Measurements from ENCODE around the gene IFNGR2. TPM values are rescaled to one million over a fixed set of nuclear protein-coding genes. Genes with fewer than 3 reads are reported as not detected.

IFNGR2 gene
- total RNA-seq, 1 experiment from 2014 or later, result 52.1 TPM

DNA sequence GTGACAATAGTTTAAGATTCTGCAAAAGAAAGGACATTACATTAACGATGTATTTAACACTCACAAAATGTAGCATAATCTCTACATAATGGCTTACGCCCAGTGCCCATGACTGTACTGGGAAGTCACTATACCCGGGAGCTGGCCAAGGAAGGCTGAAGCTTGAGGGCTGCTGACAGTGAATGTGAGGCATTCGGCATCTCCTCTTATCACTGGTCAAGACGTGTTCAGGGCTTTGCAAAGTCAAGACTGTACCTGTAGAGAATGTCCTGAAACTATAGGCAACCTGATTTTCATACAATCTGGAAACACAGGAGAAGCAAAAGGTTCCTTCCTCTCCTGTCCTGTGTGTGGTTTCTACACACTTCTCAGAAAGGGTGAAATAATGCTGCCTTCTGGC lies 12.7 kb upstream of the IFNGR2 start:
- no peak overlapping the region for H3K4me2 ChIP-seq (ENCODE audit: low read depth, low read length, poor library complexity, severe bottlenecking)
- H3K27ac ChIP-seq (ENCODE audit: low read length), result no peak overlapping the region
- H2AFZ ChIP-seq (ENCODE audit: low read length), result no peak overlapping the region
- H3K9ac ChIP-seq (ENCODE audit: low read length), result no peak overlapping the region
- no peaks in the 10 kb centered on the region for H3K27me3 ChIP-seq (ENCODE audit: low read length)
- no peak overlapping the region for H3K4me3 ChIP-seq (ENCODE audit: low read length)
- no peaks in the 10 kb centered on the region for H3K9me2 ChIP-seq (replicated peaks; ENCODE audit: insufficient read depth, low read length)
- H3K9me3 ChIP-seq (ENCODE audit: low read length), result no peaks in the 10 kb centered on the region
- DNase-seq, result no peak
- no peaks in the 10 kb centered on the region for H4K20me1 ChIP-seq (ENCODE audit: insufficient read depth, low read depth, low read length)
- no peaks in the 10 kb centered on the region for H3K79me2 ChIP-seq (ENCODE audit: low read length)
- no peaks in the 10 kb centered on the region for H3K36me3 ChIP-seq (ENCODE audit: insufficient read depth, low read length)
- H3K4me1 ChIP-seq (ENCODE audit: low read length), result no peaks in the 10 kb centered on the region

DNA sequence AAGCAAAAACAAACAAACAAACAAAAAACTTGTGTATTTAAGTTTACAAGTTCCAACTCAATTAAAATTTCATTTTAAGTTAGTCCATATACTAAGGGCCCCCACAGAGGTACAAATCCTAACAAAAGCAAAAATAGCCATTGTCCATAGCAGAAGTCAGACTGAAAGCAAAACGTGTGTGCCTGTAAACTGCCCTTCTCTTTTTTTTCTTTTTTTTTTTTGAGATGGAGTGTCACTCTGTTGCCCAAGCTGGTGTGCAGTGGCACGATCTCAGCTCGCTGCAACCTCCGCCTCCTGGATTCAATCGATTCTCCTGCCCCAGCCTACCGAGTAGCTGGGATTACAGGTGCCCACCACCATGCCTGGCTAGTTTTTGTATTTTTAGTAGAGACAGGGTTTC lies 11.6 kb upstream of the IFNGR2 start:
- H3K4me3 ChIP-seq (ENCODE audit: low read length), result no peak overlapping the region
- H3K27me3 ChIP-seq (ENCODE audit: low read length), result no peaks in the 10 kb centered on the region
- no peak for DNase-seq
- H2AFZ ChIP-seq (ENCODE audit: low read length), result no peak overlapping the region
- H3K4me2 ChIP-seq (ENCODE audit: low read depth, low read length, poor library complexity, severe bottlenecking), result no peak overlapping the region
- no peaks in the 10 kb centered on the region for H3K4me1 ChIP-seq (ENCODE audit: low read length)
- no peaks in the 10 kb centered on the region for H3K9me2 ChIP-seq (replicated peaks; ENCODE audit: insufficient read depth, low read length)
- no peak overlapping the region for H3K27ac ChIP-seq (ENCODE audit: low read length)
- no peak overlapping the region for H3K9ac ChIP-seq (ENCODE audit: low read length)
- no peaks in the 10 kb centered on the region for H3K36me3 ChIP-seq (ENCODE audit: insufficient read depth, low read length)
- no peaks in the 10 kb centered on the region for H3K9me3 ChIP-seq (ENCODE audit: low read length)
- no peaks in the 10 kb centered on the region for H4K20me1 ChIP-seq (ENCODE audit: insufficient read depth, low read depth, low read length)
- H3K79me2 ChIP-seq (ENCODE audit: low read length), result no peaks in the 10 kb centered on the region

DNA sequence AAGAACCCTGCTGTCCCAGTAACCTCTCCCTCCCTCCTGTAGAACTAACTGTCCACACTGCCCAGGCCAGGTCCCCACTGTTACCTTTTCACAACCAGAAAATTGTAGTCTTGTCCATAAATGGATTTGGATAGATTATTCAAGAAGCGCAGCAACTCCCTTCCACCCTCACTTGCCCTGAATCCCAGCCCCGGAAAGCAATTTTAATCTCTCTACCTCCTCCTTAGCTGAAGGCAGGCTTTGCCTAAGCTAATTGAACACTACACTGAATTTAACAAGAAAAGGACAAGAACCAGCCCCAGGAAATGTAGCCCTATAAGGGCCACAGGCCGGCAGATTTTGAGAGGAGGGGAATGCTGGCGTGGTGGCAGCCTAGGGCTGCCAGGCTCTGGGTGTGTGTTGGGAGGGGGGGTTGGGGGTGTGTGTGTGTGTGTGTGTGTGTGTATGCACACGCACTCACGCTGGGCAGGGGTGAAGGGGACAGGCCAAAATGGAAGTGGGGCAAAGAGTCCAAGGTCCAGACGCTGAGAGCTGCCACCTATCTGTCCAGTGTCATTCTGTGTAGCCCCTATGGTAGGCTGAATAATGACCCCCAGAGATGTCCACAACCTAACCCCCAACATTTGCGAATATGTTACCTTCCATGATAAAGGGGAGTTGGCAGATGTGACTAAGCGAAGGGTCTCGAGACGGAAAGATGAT lies 10.8 kb upstream of the IFNGR2 start:
- no peaks in the 10 kb centered on the region for H3K79me2 ChIP-seq (ENCODE audit: low read length)
- DNase-seq, result no peak
- H3K4me2 ChIP-seq (ENCODE audit: low read depth, low read length, poor library complexity, severe bottlenecking), result no peak overlapping the region
- no peak overlapping the region for H3K4me3 ChIP-seq (ENCODE audit: low read length)
- H3K36me3 ChIP-seq (ENCODE audit: insufficient read depth, low read length), result no peaks in the 10 kb centered on the region
- H3K9ac ChIP-seq (ENCODE audit: low read length), result no peak overlapping the region
- H3K27ac ChIP-seq (ENCODE audit: low read length), result no peak overlapping the region
- no peak overlapping the region for H2AFZ ChIP-seq (ENCODE audit: low read length)
- H3K9me3 ChIP-seq (ENCODE audit: low read length), result no peaks in the 10 kb centered on the region
- no peaks in the 10 kb centered on the region for H3K27me3 ChIP-seq (ENCODE audit: low read length)
- no peaks in the 10 kb centered on the region for H3K9me2 ChIP-seq (replicated peaks; ENCODE audit: insufficient read depth, low read length)
- H4K20me1 ChIP-seq (ENCODE audit: insufficient read depth, low read depth, low read length), result no peaks in the 10 kb centered on the region
- H3K4me1 ChIP-seq (ENCODE audit: low read length), result no peaks in the 10 kb centered on the region

- Histone ChIP-seq H3K4me1 (ENCODE audit: low read length) (no peaks in the 10 kb centered on the region), H3K4me2 (ENCODE audit: low read depth, low read length, poor library complexity, severe bottlenecking) (no peak overlapping the region), H3K27me3 (ENCODE audit: low read length) (no peaks in the 10 kb centered on the region), H3K4me3 (ENCODE audit: low read length) (no peak overlapping the region), H3K9me2 (replicated peaks; ENCODE audit: insufficient read depth, low read length) (no peaks in the 10 kb centered on the region), H3K27ac (ENCODE audit: low read length) (no peak overlapping the region), H3K9ac (ENCODE audit: low read length) (no peak overlapping the region), H3K9me3 (ENCODE audit: low read length) (no peaks in the 10 kb centered on the region), H2AFZ (ENCODE audit: low read length) (no peak overlapping the region), H3K36me3 (ENCODE audit: insufficient read depth, low read length) (no peaks in the 10 kb centered on the region), H3K79me2 (ENCODE audit: low read length) (no peaks in the 10 kb centered on the region), H4K20me1 (ENCODE audit: insufficient read depth, low read depth, low read length) (no peaks in the 10 kb centered on the region)
- DNase-seq, result no peak
Measured at GRCh38 chr21:33393348-33393747, 9.9 kb upstream of the IFNGR2 start.

GRCh38 chr21:33394260-33394659 lies 9.0 kb upstream of the IFNGR2 start:
- DNase-seq, result no peak
- no peak overlapping the region for H3K27ac ChIP-seq (ENCODE audit: low read length)
- no peaks in the 10 kb centered on the region for H3K9me3 ChIP-seq (ENCODE audit: low read length)
- no peaks in the 10 kb centered on the region for H4K20me1 ChIP-seq (ENCODE audit: insufficient read depth, low read depth, low read length)
- no peak overlapping the region for H3K9ac ChIP-seq (ENCODE audit: low read length)
- H3K4me1 ChIP-seq (ENCODE audit: low read length), result no peaks in the 10 kb centered on the region
- no peak overlapping the region for H2AFZ ChIP-seq (ENCODE audit: low read length)
- H3K36me3 ChIP-seq (ENCODE audit: insufficient read depth, low read length), result no peaks in the 10 kb centered on the region
- no peaks in the 10 kb centered on the region for H3K27me3 ChIP-seq (ENCODE audit: low read length)
- no peak overlapping the region for H3K4me2 ChIP-seq (ENCODE audit: low read depth, low read length, poor library complexity, severe bottlenecking)
- no peak overlapping the region for H3K4me3 ChIP-seq (ENCODE audit: low read length)
- no peaks in the 10 kb centered on the region for H3K9me2 ChIP-seq (replicated peaks; ENCODE audit: insufficient read depth, low read length)
- H3K79me2 ChIP-seq (ENCODE audit: low read length), result no peaks in the 10 kb centered on the region

GRCh38 chr21:33395891-33396331 lies 7.3 kb upstream of the IFNGR2 start:
- DNase-seq, result no peak
- Histone ChIP-seq H3K4me2 (ENCODE audit: low read depth, low read length, poor library complexity, severe bottlenecking) (no peak overlapping the region), H4K20me1 (ENCODE audit: insufficient read depth, low read depth, low read length) (no peaks in the 10 kb centered on the region), H3K79me2 (ENCODE audit: low read length) (no peaks in the 10 kb centered on the region), H3K9me3 (ENCODE audit: low read length) (no peaks in the 10 kb centered on the region), H3K27me3 (ENCODE audit: low read length) (no peaks in the 10 kb centered on the region), H3K9me2 (replicated peaks; ENCODE audit: insufficient read depth, low read length) (no peaks in the 10 kb centered on the region), H3K27ac (ENCODE audit: low read length) (no peak overlapping the region), H3K36me3 (ENCODE audit: insufficient read depth, low read length) (no peaks in the 10 kb centered on the region), H3K4me3 (ENCODE audit: low read length) (no peak overlapping the region), H3K4me1 (ENCODE audit: low read length) (peaks cover 7% of the 10 kb centered on the region), H2AFZ (ENCODE audit: low read length) (no peak overlapping the region), H3K9ac (ENCODE audit: low read length) (no peak overlapping the region)

- no peak for DNase-seq
- Histone ChIP-seq H3K9me2 (replicated peaks; ENCODE audit: insufficient read depth, low read length) (no peaks in the 10 kb centered on the region), H3K4me1 (ENCODE audit: low read length) (peaks cover 7% of the 10 kb centered on the region), H3K4me3 (ENCODE audit: low read length) (no peak overlapping the region), H2AFZ (ENCODE audit: low read length) (no peak overlapping the region), H3K27me3 (ENCODE audit: low read length) (no peaks in the 10 kb centered on the region), H3K4me2 (ENCODE audit: low read depth, low read length, poor library complexity, severe bottlenecking) (no peak overlapping the region), H3K9me3 (ENCODE audit: low read length) (no peaks in the 10 kb centered on the region), H3K79me2 (ENCODE audit: low read length) (no peaks in the 10 kb centered on the region), H3K36me3 (ENCODE audit: insufficient read depth, low read length) (no peaks in the 10 kb centered on the region), H3K27ac (ENCODE audit: low read length) (no peak overlapping the region), H3K9ac (ENCODE audit: low read length) (no peak overlapping the region), H4K20me1 (ENCODE audit: insufficient read depth, low read depth, low read length) (no peaks in the 10 kb centered on the region)
Measured at GRCh38 chr21:33396436-33396835, 6.8 kb upstream of the IFNGR2 start.

DNA sequence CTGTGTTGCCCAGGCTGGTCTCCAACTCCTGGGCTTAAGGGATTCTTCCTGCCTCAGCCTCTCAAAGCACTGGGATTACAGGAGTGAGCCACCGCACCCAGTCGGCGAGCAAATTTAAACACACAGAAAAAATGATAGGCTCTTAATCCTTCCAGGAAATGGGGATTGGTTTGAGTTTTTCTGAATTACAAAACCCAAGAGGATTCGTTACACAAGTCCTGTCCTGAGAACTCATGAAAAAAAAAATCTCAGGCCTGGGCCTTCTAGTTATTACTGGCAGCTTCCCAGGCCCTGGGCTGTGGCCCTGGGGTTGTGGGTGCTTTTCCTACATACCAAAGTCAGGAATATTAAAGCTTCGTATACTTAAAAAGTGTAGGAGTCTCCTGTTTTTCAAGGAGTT lies 6.3 kb upstream of the IFNGR2 start:
- Histone ChIP-seq H2AFZ (ENCODE audit: low read length) (no peak overlapping the region), H3K79me2 (ENCODE audit: low read length) (no peaks in the 10 kb centered on the region), H3K4me2 (ENCODE audit: low read depth, low read length, poor library complexity, severe bottlenecking) (no peak overlapping the region), H3K9me3 (ENCODE audit: low read length) (no peaks in the 10 kb centered on the region), H3K9me2 (replicated peaks; ENCODE audit: insufficient read depth, low read length) (no peaks in the 10 kb centered on the region), H4K20me1 (ENCODE audit: insufficient read depth, low read depth, low read length) (no peaks in the 10 kb centered on the region), H3K9ac (ENCODE audit: low read length) (no peak overlapping the region), H3K4me3 (ENCODE audit: low read length) (no peak overlapping the region), H3K36me3 (ENCODE audit: insufficient read depth, low read length) (no peaks in the 10 kb centered on the region), H3K27me3 (ENCODE audit: low read length) (no peaks in the 10 kb centered on the region), H3K4me1 (ENCODE audit: low read length) (peaks cover 7% of the 10 kb centered on the region), H3K27ac (ENCODE audit: low read length) (no peak overlapping the region)
- no peak for DNase-seq
